Neural crest cell (in vitro differentiated cells): ENCODE results near the gene FARP2. TPM values are rescaled to one million over a fixed set of nuclear protein-coding genes. Genes with fewer than 3 reads are reported as not detected.

Source experiments
- DNase-seq: peaks from one replicate; pipeline ENCODE4 v3.0.0; 2021; ENCODE audit warnings: low read depth, mixed read lengths, low spot score
- H3K27ac Mint-ChIP-seq: one replicate; pipeline ENCODE4 v1.8.0; 2021; ENCODE audit warnings: mild to moderate bottlenecking, mixed read lengths; ENCODE audit not compliant: unreplicated experiment
- H3K27me3 Mint-ChIP-seq: 2 replicates; pipeline ENCODE4 v1.8.0; 2021; ENCODE audit warnings: low read depth, mild to moderate bottlenecking, mixed read lengths
- H3K36me3 Mint-ChIP-seq: 2 replicates; pipeline ENCODE4 v1.8.0; 2021; ENCODE audit warnings: low read depth, mild to moderate bottlenecking, mixed read lengths
- H3K4me1 Mint-ChIP-seq: 2 replicates; pipeline ENCODE4 v1.8.0; 2021; ENCODE audit warnings: mixed read lengths
- H3K4me3 Mint-ChIP-seq: one replicate; pipeline ENCODE4 v1.8.0; 2021; ENCODE audit warnings: mild to moderate bottlenecking, mixed read lengths
- H3K9me3 Mint-ChIP-seq: 2 replicates; pipeline ENCODE4 v1.8.0; 2021; ENCODE audit warnings: mixed read lengths
- total RNA-seq: library from RNA; stranded (reverse); gene quantifications from 2 replicates; pipeline ENCODE4 v1.2.1, GENCODE V29; 2021
- TF ChIP-seq, protein P1 (sequence below): fragments of 200-600 bp; sonication (generic); conservative IDR thresholded peaks from 2 replicates; pipeline ENCODE4 v1.5.0; 2021; ENCODE audit warnings: antibody characterized with exemption, mild to moderate bottlenecking

FARP2 gene
- total RNA-seq, 1 donor from 2014 or later = 36.1 TPM

DNA sequence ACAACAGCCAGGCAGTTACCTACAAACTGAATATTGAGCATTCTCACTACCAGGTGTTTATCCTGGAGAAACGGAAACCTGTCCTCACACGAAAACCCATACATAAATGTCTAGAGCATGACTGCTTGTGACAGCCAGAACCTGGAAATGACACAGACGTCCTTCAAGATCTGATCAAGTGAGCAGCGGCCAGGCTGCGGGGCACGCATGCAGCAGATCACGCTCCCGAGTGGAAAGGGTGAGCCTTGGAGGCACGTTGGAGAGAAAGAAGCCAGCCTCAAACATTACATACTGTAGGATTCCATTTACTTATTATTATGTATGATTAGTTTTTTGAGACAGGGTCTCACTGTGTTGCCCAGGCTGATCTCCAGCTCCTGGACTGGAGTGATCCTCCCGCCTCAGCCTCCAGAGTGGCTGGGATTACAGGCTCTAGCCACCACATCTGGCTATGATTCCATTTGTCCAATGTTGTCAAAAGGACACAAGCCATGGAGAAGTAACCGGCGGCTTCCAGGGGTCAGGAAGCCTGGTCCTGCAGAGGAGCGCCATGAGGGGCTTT is 175.2 kb downstream of the FARP2 start:
- Mint-ChIP-seq H3K27me3 (no peaks in the 10 kb centered on the region), H3K36me3 (peaks cover 2% of the 10 kb centered on the region), H3K4me1 (peaks cover 19% of the 10 kb centered on the region), H3K4me3 (no peak overlapping the region), H3K9me3 (peaks cover 3% of the 10 kb centered on the region), H3K27ac (no peak overlapping the region)
- DNase-seq = no peak
- TF ChIP-seq, protein P1, sequence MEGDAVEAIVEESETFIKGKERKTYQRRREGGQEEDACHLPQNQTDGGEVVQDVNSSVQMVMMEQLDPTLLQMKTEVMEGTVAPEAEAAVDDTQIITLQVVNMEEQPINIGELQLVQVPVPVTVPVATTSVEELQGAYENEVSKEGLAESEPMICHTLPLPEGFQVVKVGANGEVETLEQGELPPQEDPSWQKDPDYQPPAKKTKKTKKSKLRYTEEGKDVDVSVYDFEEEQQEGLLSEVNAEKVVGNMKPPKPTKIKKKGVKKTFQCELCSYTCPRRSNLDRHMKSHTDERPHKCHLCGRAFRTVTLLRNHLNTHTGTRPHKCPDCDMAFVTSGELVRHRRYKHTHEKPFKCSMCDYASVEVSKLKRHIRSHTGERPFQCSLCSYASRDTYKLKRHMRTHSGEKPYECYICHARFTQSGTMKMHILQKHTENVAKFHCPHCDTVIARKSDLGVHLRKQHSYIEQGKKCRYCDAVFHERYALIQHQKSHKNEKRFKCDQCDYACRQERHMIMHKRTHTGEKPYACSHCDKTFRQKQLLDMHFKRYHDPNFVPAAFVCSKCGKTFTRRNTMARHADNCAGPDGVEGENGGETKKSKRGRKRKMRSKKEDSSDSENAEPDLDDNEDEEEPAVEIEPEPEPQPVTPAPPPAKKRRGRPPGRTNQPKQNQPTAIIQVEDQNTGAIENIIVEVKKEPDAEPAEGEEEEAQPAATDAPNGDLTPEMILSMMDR = no peak

DNA sequence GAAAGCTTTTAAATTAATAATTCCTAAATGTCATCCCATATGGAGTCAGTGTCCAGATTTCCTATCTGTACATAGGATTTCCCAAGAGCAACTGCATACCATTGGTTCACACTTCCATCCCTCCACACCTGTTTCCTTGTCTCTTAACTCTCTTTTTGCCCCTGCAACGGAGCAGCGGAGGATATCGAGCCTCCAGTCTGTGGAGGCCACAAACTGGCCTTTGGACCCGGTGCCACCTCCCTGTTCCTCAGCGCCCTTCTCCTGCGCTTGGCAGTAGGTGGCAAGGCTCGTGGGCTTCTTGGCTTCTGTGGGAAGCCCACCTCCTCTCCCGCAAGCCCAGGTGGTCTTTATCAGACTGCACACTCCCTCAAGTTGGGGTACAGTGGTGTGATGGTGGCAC is 176.1 kb downstream of the FARP2 start:
- no peak for DNase-seq
- H3K9me3 Mint-ChIP-seq = no peaks in the 10 kb centered on the region
- H3K27ac Mint-ChIP-seq = no peak overlapping the region
- TF ChIP-seq, protein P1 = no peak
- no peaks in the 10 kb centered on the region for H3K36me3 Mint-ChIP-seq
- no peaks in the 10 kb centered on the region for H3K27me3 Mint-ChIP-seq
- H3K4me1 Mint-ChIP-seq = peaks cover 16% of the 10 kb centered on the region
- no peak overlapping the region for H3K4me3 Mint-ChIP-seq

DNA sequence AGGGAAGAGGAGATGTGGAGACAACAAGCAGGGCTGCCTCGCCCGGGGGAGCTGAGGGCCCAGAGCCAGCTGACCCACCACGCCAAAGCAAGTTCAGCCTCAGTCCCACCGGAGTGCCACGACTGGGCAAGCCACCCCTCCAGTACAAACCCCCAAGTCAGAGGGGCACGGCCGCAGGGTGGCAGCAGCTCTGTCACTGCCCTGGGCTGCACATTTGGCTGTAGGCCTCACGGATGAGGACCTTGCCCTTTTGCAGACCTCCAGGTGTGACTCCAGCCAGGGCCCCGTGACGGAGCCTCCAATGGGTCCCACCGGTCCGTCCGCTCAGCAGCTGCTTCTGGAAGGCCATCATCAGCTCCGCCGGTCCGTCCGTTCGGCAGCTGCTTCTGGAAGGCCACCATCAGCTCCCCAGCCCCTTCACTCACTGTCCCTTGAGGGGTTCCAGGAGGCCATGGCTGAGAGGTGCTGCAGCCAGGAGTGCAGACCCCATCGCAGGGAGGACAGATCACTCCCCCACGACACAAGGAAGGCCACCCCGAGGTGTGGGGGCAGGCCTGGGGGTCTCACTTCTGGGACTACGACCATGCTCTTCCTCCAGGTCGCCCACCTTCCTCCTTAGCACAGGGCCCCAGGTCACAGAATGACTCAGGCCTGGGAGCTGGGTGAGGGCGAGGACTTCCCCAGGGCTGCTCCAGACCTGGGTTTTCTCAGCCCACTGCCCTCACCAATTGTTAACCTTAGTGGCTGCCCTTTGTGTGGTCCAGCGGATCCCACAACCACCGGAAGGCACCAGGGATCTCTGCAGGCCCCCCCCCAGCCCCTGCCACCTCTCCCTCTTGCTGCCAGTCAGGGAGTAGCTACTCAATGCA is 176.9 kb downstream of the FARP2 start:
- no peak for DNase-seq

DNA sequence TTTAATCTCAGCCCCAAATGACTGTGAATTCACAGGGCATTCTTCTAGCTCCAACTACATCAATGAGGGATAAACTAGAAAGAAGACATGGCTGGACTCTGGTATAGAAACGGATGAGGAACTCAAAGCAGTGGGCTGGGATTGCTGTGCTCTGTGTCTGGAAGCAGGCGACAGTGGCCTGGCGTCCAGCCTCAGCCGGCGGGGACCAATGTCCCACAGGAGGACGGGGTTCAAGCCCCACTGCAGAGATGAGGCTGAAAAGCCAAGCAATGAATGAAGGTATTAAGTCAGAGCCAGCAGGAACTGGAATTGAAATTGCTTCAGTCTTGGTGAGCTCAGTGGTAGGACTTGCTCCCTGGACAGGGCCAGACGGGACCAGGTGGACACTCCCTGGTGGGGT is 178.2 kb downstream of the FARP2 start:
- H3K4me1 Mint-ChIP-seq = peaks cover 26% of the 10 kb centered on the region

More for the DNA sequence above, 176.9 kb downstream of the FARP2 start:
- Mint-ChIP-seq H3K36me3 (no peaks in the 10 kb centered on the region), H3K4me3 (no peak overlapping the region), H3K4me1 (peaks cover 16% of the 10 kb centered on the region), H3K27ac (no peak overlapping the region), H3K9me3 (no peaks in the 10 kb centered on the region), H3K27me3 (peaks cover 3% of the 10 kb centered on the region)
- TF ChIP-seq, protein P1 = no peak

DNA sequence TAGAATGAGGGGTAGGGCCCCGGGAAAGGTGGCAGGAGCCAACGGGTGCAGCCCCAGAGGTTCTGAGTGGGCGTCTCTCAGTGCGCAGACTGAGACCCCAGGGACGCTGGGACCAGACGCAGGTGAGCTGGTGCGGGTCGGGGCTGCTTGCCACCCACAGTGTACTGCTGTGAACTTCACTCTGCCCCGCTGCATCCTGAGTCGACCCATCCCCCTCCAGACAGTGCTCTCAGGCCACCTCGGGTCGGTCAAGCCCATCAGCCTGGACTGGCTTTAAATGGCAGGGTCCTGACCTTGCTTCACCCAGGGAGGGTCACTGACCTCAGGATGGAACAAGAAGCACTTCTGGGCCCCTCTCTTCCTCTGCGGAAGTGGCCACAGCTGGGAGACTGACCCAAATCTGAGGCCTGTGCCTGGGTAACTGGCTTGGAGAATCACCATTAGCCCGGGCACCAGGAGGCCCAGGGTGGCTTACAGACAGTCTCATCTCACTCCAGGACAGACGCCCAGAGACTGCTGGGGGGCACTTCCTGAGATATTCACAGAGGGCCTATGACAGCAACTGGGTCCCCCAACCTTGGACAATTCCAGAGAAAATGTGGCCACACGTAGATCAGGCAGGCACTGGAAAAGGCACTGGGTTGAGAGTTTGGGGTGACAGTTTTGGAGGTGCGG is 178.8 kb downstream of the FARP2 start:
- H3K9me3 Mint-ChIP-seq = no peaks in the 10 kb centered on the region
- no peak for DNase-seq
- no peak overlapping the region for H3K4me3 Mint-ChIP-seq
- TF ChIP-seq, protein P1 = no peak
- peaks cover 26% of the 10 kb centered on the region for H3K4me1 Mint-ChIP-seq
- no peaks in the 10 kb centered on the region for H3K36me3 Mint-ChIP-seq
- peaks cover 14% of the 10 kb centered on the region for H3K27me3 Mint-ChIP-seq
- H3K27ac Mint-ChIP-seq = no peak overlapping the region

More for the DNA sequence above, 178.2 kb downstream of the FARP2 start:
- H3K36me3 Mint-ChIP-seq = no peaks in the 10 kb centered on the region
- H3K4me3 Mint-ChIP-seq = peak overlapping the region; percentile 8
- peaks cover 13% of the 10 kb centered on the region for H3K27me3 Mint-ChIP-seq
- TF ChIP-seq, protein P1 = no peak
- H3K27ac Mint-ChIP-seq = no peak overlapping the region
- H3K9me3 Mint-ChIP-seq = no peaks in the 10 kb centered on the region
- DNase-seq = no peak
